Caco-2 (cell line): Measurements from ENCODE around the gene NAT9. TPM values are rescaled to one million over a fixed set of nuclear protein-coding genes. Genes with fewer than 3 reads are reported as not detected.

Experiments used
- BruUV-seq: library from RNA; stranded (reverse); fragments of 400-500 nt; replicated peaks from 2 replicates; lab custom pipeline; 2021; lab: Mats Ljungman, UMichigan
- CTCF ChIA-PET: fragments of 300-600 bp; sonication (Branson Sonifier 250); formaldehyde crosslinking; loops from one replicate; lab custom pipeline; 2022; ENCODE audit warnings: antibody characterized with exemption; lab: Charles Lee
- POLR2A ChIA-PET: fragments of 300-600 bp; sonication (Branson Sonifier 250); formaldehyde crosslinking; loops from one replicate; lab custom pipeline; 2022; ENCODE audit warnings: antibody characterized with exemption; lab: Charles Lee
- DNase-seq, 2 experiments: peaks; one replicate each; pipeline versions ENCODE4 v3.0.0 to v3.0.0-alpha.2; 2020 to 2022
- H3K27me3 ChIP-seq: replicated peaks from 2 replicates; pipeline ENCODE4 v1.6.0; 2011; ENCODE audit warnings: low read length; ENCODE audit not compliant: control insufficient read depth, insufficient read depth
- H3K36me3 ChIP-seq: 2 replicates; pipeline ENCODE4 v1.5.1; 2011; ENCODE audit warnings: low read length; ENCODE audit not compliant: control insufficient read depth, insufficient read depth
- H3K4me1 ChIP-seq: fragments of 250-450 bp; sonication (Bioruptor Pico); 2 replicates; pipeline ENCODE4 v1.5.1; 2020; ENCODE audit warnings: mild to moderate bottlenecking
- H3K4me3 ChIP-seq: 2 replicates; pipeline ENCODE4 v1.5.1; 2011; ENCODE audit warnings: low read depth, mild to moderate bottlenecking, control low read depth, low read length
- H3K9me3 ChIP-seq: fragments of 250-450 bp; sonication (Bioruptor Pico); 2 replicates; pipeline ENCODE4 v1.5.1; 2020; ENCODE audit warnings: mild to moderate bottlenecking, moderate library complexity
- H3K27ac Mint-ChIP-seq: one replicate; pipeline ENCODE4 v1.8.0; 2022; ENCODE audit warnings: mixed read lengths; ENCODE audit not compliant: unreplicated experiment
- H3K27me3 Mint-ChIP-seq: one replicate; pipeline ENCODE4 v1.8.0; 2022; ENCODE audit warnings: mixed read lengths; ENCODE audit not compliant: insufficient read depth, unreplicated experiment
- H3K36me3 Mint-ChIP-seq: one replicate; pipeline ENCODE4 v1.8.0; 2022; ENCODE audit warnings: mild to moderate bottlenecking, mixed read lengths; ENCODE audit not compliant: insufficient read depth, unreplicated experiment
- H3K4me1 Mint-ChIP-seq: one replicate; pipeline ENCODE4 v1.8.0; 2022; ENCODE audit warnings: low read depth, mixed read lengths; ENCODE audit not compliant: unreplicated experiment
- H3K4me3 Mint-ChIP-seq: one replicate; pipeline ENCODE4 v1.8.0; 2022; ENCODE audit warnings: mild to moderate bottlenecking, moderate library complexity, mixed read lengths; ENCODE audit not compliant: unreplicated experiment
- H3K9me3 Mint-ChIP-seq: one replicate; pipeline ENCODE4 v1.8.0; 2022; ENCODE audit warnings: mixed read lengths; ENCODE audit not compliant: unreplicated experiment
- intact Hi-C: fragments of 100-400 bp; cut with micrococcal nuclease; formaldehyde crosslinking; loops from one replicate; pipeline ENCODE4 v1.10.0; 2022; ENCODE audit not compliant: unreplicated experiment
- total RNA-seq: library from RNA; stranded (reverse); gene quantifications from 2 replicates; pipeline ENCODE4 v1.2.3, GENCODE V29; 2022
- TF ChIP-seq, protein P1 (sequence below), 2 experiments: fragments of 200-600 bp in 1 of 2; IDR thresholded peaks; 1 replicate in 1 of 2; 2 replicates in 1 of 2; pipeline versions ENCODE4 v1.5.1 to v1.8.0; 2011 to 2022; ENCODE audit warnings: antibody characterized with exemption in 1 of 2, control low read depth in 1 of 2, inconsistent platforms in 1 of 2, low read depth in 1 of 2, low read length in 1 of 2, mild to moderate bottlenecking in 1 of 2, moderate library complexity in 1 of 2; ENCODE audit not compliant: insufficient read depth in 1 of 2, severe bottlenecking in 1 of 2, unreplicated experiment in 1 of 2

Gene NAT9
- total RNA-seq, 1 experiment from 2014 or later, result 84.5 TPM

DNA sequence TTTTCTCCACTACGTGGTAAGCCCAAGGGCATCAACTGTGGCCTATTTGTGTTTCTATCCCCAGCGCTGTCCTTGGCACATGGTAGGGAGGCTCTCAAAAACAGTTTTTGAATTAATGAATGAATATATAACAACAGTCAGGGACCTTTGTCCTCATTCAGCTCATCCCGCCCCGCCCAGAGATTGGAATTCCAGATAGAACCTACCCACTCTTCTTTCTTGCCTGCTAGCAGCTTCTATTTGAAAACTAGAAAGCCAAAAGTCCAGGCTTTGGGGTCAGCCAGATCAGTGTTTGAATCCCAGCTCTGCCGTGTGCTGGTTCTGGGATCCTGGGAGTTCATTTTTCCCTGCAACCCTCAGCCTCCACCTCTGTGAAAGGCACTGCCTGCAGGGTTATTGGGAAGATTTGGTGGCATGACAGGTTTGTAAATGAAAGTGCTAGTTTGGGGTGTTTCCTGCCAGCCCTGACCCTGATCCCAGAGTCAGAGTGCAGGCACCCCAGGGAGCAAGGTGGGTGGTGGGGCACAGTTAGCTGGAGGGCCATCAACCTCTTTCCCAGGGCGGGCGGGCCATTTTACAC lies 23.2 kb downstream of the NAT9 start:
- POLR2A ChIA-PET, result interaction anchor here (0.5 to 0.6 kb wide), 2 partner anchors 98 to 181 kb away, joined by 7 to 13 read pairs; no protein-coding TSS in a partner anchor
- H3K4me3 Mint-ChIP-seq, result peak overlapping the region; percentile 46

DNA sequence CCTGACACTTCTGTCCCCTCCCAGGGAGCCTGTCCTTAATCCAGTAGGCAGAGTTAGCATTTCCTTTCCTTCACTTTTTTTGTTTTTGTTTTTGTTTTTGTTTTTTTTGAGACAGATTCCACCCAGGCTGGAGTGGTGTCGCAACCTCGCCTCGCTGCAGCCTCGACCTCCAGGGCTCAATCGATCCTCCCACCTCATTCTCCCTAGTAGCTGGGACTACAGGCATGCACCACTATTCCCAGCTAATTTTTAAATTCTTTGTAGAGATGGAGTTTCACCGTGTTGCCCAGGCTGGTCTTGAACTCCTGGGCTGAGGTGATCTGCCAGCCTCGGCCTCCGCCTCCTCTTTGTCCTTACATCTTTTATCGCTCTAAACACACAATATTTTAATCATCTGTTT lies 23.7 kb downstream of the NAT9 start:
- Mint-ChIP-seq H3K27ac (peak overlapping the region; percentile 88), H3K4me1 (peaks cover 40% of the 10 kb centered on the region), H3K4me3 (peak overlapping the region; percentile 46), H3K36me3 (peaks cover 59% of the 10 kb centered on the region), H3K9me3 (peaks cover 10% of the 10 kb centered on the region), H3K27me3 (no peaks in the 10 kb centered on the region)
- Histone ChIP-seq H3K4me1 (peaks cover 40% of the 10 kb centered on the region), H3K27me3 (no peaks in the 10 kb centered on the region), H3K36me3 (peaks cover 8% of the 10 kb centered on the region), H3K4me3 (no peak overlapping the region), H3K9me3 (no peaks in the 10 kb centered on the region)
- intact Hi-C loops, result no loop called here
- BruUV-seq, result no TSS peak
- DNase-seq, result no peak
- TF ChIP-seq, protein P1, sequence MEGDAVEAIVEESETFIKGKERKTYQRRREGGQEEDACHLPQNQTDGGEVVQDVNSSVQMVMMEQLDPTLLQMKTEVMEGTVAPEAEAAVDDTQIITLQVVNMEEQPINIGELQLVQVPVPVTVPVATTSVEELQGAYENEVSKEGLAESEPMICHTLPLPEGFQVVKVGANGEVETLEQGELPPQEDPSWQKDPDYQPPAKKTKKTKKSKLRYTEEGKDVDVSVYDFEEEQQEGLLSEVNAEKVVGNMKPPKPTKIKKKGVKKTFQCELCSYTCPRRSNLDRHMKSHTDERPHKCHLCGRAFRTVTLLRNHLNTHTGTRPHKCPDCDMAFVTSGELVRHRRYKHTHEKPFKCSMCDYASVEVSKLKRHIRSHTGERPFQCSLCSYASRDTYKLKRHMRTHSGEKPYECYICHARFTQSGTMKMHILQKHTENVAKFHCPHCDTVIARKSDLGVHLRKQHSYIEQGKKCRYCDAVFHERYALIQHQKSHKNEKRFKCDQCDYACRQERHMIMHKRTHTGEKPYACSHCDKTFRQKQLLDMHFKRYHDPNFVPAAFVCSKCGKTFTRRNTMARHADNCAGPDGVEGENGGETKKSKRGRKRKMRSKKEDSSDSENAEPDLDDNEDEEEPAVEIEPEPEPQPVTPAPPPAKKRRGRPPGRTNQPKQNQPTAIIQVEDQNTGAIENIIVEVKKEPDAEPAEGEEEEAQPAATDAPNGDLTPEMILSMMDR (IDR thresholded peaks at IDR 0.05; ENCODE audit: insufficient read depth in 1 of 2, low read depth in 1 of 2, low read length in 1 of 2, severe bottlenecking in 1 of 2, unreplicated experiment in 1 of 2), result no peak
- CTCF ChIA-PET, result interaction anchor here (0.9 kb wide), 1 partner anchor 95 kb away, joined by 3 read pairs; no protein-coding TSS in a partner anchor
- POLR2A ChIA-PET, result interaction anchor here (0.5 kb wide), 1 partner anchor 182 kb away, joined by 13 read pairs; no protein-coding TSS in a partner anchor

More for the DNA sequence above, 23.2 kb downstream of the NAT9 start:
- Histone ChIP-seq H3K4me3 (no peak overlapping the region), H3K4me1 (peaks cover 40% of the 10 kb centered on the region), H3K27me3 (no peaks in the 10 kb centered on the region), H3K36me3 (peaks cover 8% of the 10 kb centered on the region), H3K9me3 (no peaks in the 10 kb centered on the region)
- Mint-ChIP-seq H3K36me3 (peaks cover 59% of the 10 kb centered on the region), H3K27me3 (no peaks in the 10 kb centered on the region), H3K4me1 (peaks cover 42% of the 10 kb centered on the region), H3K27ac (peak overlapping the region; percentile 88), H3K9me3 (peaks cover 10% of the 10 kb centered on the region)
- CTCF ChIA-PET, result interaction anchor here (0.9 kb wide), 1 partner anchor 96 kb away, joined by 3 read pairs; no protein-coding TSS in a partner anchor
- TF ChIP-seq, protein P1 (IDR thresholded peaks at IDR 0.05; ENCODE audit: insufficient read depth in 1 of 2, low read depth in 1 of 2, low read length in 1 of 2, severe bottlenecking in 1 of 2, unreplicated experiment in 1 of 2), result no peak
- intact Hi-C loops, result no loop called here
- no peak for DNase-seq
- no TSS peak for BruUV-seq

DNA sequence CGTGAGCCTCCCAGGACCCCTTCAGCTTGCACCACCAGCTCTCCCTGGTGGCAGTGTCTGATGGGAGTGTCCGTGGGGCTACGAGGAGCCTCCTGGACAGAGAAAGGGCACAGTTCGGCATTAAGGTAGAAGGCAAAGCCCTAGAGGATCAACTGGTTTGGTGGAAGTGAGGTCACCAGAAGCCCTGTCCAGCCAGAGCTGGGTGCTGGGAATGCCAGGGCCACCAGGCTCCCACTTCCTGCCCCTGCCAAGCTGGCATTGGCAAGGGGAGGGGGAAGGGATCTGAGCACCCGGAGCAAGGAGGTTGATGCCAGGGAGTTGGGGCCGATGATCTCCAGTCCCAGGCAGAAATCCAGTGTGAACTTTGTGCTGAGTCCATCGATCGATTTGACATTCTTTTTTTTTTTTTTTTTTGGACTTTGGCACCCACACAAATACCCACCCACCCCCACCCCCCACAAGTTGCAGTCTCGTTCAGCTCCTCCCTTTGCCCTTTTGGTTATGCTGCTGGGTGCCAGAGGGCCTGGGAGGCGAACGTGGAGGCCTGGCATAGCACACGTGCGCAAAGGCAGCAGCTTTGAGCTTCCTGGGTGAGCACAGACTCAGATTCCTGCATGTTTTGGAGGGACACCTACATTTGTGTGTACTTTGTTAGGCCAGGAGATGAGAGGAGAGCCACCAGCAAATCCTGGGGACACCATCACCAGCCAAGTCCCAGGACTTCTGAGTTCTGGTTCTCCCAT lies 25.6 kb downstream of the NAT9 start:
- Histone ChIP-seq H3K4me1 (peaks cover 54% of the 10 kb centered on the region), H3K36me3 (peaks cover 8% of the 10 kb centered on the region; the same call in 1 of the 2 replicates), H3K27me3 (no peaks in the 10 kb centered on the region), H3K9me3 (no peaks in the 10 kb centered on the region), H3K4me3 (peak overlapping the region; percentile 99)
- Mint-ChIP-seq H3K36me3 (peaks cover 59% of the 10 kb centered on the region), H3K9me3 (peaks cover 10% of the 10 kb centered on the region), H3K27ac (peak overlapping the region; percentile 87), H3K4me1 (peaks cover 49% of the 10 kb centered on the region), H3K27me3 (no peaks in the 10 kb centered on the region), H3K4me3 (peak overlapping the region; percentile 98)
- intact Hi-C loops, result no loop called here
- ChIA-PET POLR2A (interaction anchor here (0.6 to 2.4 kb wide), 9 partner anchors 9 to 359 kb away, joined by 3 to 40 read pairs (median 8); partner anchors contain the start of genes CDR2L, NAT9 and RAB37), CTCF (interaction anchor here (0.7 to 8.1 kb wide), 9 partner anchors 8 to 774 kb away, joined by 6 to 102 read pairs (median 13); partner anchors contain the start of genes NAT9 and RAB37)
- TF ChIP-seq, protein P1 (IDR thresholded peaks at IDR 0.05; ENCODE audit: insufficient read depth in 1 of 2, low read depth in 1 of 2, low read length in 1 of 2, severe bottlenecking in 1 of 2, unreplicated experiment in 1 of 2), result peak in 1 of 2 experiments; percentile 3
- BruUV-seq, result no TSS peak
- peak in 1 of 2 experiments; percentile 55 for DNase-seq
